ENCODE measurements around the gene PRPF31.

Gene PRPF31

DNA sequence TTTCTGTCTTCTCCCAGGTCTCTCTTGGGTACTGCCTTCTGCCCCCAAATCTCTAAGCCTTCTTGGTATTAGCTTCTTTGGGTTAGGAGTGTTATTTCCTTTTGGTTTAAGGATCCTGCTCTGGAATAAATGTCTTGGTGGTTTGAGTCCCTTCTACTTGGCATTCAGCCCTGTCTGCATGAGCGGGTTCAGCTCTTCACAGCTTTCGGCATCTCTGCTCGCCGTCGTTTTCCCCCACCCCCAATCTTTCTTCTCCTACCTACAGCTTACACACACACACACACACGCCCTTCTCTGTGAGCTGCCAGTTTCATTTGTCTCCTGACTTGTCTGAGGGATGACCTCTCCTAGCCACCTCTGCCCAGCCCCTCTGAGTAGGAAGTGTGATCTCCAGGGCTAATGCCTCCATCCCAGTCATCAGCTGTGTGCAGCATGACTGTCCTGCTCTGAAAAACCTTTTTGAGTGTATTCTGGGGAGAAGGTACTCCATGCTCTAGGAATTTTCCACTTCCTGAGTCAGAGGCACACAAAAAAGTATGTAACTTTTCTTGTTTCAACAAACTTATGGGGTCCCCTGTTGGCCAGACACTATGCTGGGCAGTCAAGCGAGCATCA is 26.7 kb downstream of the PRPF31 start:
- no peak for DNase-seq

DNA sequence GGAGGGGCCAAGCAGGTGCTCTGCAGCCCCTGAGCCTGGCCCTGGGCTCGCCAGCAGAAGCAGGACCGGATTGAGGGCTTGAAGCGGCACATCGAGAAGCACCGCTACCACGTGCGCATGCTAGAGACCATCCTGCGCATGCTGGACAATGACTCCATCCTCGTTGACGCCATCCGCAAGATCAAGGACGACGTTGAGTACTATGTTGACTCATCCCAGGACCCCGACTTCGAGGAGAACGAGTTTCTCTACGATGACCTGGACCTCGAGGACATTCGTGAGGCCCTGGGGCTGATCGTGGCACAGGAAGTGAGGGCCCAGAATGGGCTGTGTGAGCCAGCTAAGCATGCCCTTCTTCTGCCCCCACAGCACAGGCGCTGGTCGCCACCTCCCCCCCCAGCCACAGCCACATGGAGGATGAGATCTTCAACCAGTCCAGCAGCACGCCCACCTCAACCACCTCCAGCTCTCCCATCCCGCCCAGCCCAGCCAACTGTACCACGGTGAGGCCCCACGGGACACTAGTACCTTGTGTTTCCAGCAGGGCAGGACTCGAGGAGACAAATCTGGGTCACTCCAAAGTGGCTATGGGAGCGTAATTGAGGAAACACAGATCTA is 30.1 kb downstream of the PRPF31 start:
- no peak for DNase-seq

DNA sequence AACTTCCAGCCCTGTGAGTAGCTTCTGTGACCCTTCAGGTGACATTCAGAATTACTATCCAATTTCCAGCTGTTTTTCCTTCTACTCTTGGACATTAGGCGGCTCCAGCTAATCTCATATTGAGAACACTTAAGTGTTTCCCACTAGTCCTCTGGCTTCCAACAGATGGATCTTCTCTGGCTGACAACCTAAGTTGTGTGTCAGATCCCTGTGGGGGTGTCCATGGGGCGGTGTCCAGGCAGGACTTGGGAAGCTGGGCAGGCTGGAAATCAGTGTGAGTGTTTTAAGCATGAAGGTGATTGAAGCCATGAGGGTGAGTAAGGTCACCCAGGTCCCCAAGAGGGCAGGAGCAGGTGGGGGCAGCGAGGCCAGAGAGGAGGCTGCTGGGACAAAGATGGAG is 32.1 kb downstream of the PRPF31 start:
- no peak for DNase-seq

DNA sequence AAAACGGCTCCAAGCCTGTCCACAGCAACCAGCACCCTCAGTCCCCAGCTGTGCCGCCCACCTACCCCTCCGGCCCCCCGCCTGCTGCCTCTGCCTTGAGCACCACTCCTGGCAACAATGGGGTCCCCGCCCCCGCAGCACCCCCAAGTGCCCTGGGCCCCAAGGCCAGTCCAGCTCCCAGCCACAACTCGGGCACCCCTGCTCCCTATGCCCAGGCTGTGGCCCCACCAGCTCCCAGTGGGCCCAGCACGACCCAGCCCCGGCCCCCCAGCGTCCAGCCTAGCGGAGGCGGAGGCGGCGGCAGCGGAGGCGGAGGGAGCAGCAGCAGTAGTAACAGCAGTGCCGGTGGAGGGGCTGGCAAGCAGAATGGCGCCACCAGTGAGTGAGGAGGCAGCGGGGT is 32.6 kb downstream of the PRPF31 start:
- no peak for DNase-seq

DNA sequence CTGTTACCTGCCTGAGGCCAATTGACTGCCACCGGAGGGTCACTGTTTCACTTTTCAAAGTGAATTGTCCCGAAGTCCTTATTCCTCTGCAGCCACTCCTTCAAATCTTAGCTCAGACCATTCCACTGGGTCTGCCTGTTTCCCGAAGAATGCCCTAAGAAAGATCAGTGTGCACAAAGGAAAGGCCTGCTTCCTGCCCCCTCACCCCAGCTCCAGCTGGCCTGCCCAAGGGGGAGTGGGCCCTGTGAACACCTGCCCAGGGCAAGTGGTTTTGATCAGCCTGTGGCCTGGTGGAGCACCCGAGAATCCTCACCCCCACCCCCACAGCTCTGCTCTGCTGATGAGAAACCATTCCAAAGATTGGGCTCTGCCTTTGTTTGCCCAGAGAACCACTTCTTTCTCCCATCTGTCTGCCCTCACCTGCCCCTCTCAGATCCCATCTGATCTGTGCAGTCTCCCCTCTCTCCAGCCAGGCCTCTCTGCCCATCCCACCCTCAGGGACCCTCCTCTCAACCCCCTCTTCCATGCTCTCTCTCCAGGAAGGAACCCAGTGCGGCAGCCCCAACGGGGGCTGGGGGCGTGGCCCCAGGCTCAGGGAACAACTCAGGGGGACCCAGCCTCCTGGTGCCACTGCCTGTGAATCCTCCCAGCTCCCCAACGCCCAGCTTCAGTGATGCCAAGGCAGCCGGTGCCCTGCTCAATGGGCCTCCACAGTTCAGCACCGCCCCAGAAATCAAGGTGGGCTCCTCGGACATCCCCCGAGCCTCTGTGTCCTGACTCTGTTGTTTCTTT is 33.7 kb downstream of the PRPF31 start:
- DNase-seq, result no peak

DNA sequence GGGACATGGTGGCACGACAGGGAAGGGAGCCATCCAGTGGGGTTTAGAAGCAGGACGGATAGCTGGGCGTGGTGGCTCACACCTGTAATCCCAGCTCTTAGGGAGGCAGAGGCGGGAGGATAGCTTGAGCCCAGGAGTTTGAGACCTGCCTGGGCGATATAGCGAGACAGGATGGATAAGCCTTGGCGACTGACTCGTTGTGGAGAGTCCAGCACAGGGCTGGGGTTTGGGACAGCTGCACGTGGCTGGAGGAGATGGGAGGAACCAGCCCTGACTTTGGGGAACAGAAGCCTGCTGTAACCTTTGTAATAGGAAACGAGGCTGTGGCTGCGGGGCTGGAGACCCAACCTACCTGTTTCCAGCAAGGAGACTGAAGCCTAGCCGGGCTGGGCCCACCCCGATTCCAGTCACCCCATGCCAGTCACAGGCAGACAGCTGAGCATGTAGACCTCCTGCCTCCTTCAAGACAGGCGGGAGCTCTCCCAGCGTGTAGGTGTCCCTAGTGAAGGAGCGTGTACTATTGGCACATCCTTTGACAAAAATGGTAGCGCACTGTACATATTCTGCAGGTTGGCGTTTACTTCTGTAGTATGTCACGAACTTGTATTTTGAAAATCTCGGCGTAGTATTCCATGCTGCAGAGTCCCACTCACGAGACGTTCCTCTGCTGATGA is 35.9 kb downstream of the PRPF31 start:
- DNase-seq, result no peak

DNA sequence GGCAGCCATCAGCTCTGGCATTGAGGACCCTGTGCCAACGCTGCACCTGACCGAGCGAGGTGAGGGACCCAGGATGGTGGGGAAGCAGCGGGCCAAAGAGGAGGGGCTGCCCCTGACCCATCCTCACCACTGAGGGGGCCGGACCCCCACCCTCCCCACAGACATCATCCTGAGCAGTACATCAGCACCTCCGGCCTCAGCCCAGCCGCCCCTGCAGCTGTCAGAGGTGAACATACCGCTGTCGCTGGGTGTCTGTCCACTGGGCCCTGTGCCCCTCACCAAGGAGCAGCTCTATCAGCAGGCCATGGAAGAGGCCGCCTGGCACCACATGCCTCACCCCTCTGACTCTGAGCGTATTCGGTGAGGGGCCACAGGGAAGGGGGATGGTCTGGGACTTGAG is 36.7 kb downstream of the PRPF31 start:
- no peak for DNase-seq

DNA sequence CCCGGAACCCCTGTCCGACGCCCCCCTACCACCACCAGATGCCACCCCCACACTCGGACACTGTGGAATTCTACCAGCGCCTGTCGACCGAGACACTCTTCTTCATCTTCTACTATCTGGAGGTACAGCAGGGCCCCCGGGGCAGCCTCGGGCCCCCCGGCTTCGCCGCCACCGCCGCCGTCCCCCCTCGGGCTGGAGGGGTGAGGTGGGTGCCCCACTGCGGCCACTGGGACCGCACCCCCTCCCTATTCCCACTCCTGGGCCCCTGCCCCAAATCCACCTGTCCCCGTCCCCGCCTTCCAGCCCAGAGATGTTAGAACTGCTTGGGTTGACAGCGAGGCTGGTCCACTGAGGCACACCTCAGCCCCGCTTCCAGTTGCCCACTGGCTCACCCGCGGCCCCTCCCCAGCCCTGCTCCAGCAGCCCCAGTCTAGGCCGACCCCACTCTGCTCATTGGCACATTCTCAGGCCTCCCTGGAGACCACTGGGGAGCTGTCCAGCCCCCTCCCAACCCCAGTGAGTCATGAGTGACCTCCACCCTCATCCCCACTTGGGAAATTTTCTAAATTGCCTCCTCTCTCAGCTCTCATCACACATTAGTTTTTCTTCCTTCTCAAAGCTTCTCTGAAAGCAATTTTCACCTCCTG is 37.4 kb downstream of the PRPF31 start:
- no peak for DNase-seq

DNA sequence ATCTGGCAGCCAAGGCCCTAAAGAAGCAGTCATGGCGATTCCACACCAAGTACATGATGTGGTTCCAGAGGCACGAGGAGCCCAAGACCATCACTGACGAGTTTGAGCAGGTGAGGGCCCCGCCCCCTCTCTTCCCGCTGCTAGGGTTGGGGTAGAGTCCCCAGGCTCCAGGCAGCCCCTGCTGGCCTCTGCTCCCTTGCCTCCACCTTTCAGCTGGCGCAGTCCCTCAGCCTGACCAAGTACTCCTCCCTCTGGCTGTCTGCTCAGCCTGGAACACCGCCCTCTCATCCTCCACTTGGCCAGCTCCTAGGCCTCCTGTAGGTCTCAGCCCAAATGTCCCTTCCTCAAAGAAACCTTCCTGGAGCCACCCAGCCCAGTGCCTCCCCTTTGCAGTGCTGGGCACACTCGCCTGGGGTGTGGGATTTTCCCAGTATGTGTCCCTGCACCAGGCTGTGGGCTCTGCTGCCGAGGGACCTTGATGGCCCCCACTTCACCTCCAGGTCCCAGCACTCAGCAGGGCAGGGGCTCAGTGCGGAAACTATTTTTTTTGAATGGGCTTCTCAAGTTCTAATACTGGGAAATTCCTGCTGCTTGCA is 38.3 kb downstream of the PRPF31 start:
- DNase-seq, result no peak

DNA sequence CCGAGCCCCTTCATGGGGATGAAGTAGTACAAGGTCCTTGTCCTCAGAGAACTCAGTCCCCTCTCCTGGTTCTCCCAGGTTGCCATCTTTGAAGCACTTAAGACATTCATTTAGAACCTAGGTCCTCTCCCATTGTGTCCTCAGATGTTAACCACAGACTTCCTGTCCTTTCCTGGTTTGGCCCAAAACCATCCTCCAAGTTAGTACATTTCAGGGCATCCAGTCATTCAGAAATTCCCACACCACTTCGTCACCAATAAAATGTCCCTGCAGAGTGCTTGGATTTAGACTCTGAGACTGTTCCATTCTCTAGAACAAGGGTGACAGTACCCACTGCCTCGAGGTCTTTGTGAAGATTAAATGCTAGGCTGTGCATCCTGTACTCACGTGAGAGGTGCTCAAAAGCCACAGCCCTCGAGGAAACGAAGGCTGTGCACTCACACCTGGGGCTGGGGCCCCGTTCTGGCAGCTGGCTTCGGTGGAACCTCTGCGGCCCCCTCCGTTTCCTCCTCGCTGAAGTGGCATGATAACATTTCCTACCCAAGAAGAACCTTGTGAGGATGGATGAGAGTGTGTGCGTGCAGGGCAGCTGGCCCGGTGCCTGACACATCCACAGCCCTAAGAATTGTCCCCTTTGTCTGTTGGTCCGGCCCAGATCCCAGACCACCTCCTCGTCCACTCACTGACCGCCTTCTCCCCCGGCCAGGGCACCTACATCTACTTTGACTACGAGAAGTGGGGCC is 39.2 kb downstream of the PRPF31 start:
- DNase-seq, result no peak

DNA sequence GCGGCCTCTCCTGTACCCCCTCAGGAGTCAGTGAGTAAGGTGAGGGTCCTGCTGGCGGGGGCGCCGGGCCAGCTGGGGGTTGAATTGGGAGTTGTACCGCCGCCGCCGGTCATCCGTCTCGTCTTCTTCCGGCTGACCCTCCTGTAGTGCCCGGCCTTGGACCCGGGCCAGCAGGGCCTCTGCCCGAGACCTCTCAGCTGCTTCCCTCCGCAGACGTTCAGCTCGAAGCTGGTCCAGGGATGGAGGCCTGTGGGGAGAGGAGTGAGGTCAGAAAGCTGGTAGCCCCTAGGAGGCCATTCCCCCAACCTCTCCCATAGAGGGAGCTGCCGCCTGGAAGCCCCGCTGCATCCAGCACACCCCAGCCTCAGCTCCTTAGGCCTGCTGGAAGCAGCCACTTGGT is 40.1 kb downstream of the PRPF31 start:
- DNase-seq, result no peak

DNA sequence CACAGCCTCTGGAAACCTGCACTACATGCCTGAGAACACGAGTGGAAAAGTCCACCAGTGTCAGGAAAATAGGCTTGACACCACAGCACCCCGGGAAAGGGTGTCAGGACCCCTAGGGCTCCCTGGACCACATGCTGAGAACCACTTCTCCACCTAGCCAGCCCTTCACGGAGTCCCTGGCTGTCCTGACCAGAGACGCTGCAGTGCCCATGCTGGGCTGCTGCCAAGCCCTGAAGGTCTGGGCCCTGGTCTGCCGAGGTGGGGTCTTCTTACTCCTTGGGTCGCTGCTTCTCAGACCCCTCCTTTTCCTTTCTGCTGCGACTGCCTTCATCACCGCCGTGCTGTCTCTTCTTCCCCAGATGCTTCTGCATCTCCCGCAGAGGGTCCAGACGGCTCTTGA is 40.9 kb downstream of the PRPF31 start:
- no peak for DNase-seq

DNA sequence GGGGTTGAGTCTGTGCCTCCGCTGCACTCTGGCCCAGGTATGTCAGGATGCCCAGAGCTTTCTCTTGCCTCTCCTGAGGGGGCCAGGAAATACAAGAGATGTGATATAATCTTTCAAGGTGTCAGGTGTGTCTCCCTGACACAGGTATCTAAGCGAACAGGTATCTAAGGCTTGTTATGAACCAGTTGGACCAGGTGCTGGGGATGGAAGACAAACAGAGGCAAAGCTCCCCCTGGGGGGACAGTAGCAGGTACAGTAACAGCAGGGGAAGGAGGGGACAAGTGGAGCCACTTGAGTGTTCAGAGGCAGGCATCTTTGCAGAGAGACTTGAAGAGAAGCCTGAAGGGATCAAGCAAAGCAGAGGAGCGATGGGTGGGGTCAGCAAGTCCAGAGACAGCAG is 41.4 kb downstream of the PRPF31 start:
- no peak for DNase-seq

DNA sequence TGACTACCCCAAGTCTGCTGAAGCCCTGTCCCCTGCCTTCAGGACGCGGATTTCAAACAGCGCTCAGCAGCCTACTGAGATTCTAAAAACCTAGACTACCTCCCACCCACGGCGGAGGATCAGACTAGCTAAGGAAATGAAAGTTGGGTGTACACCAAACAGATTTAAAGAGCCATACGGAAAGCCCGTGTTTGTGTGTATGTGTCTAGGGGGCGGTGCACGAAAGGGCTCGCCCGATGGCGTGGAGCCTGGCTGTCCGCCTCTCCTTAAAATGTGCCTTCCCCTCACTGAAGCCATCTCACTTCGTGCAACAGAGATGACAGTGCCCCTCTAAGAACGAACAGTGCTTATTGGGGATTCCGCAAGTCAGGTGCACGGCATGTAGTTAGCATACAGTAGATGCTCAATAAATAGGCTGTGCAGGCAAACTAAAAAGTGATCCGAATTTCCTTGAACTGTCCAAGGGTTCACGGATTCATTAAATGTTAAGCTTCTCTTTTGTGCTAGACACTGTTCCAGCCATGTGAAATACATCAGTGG is 43.3 kb downstream of the PRPF31 start:
- peak; percentile 38 to 48 for DNase-seq

DNA sequence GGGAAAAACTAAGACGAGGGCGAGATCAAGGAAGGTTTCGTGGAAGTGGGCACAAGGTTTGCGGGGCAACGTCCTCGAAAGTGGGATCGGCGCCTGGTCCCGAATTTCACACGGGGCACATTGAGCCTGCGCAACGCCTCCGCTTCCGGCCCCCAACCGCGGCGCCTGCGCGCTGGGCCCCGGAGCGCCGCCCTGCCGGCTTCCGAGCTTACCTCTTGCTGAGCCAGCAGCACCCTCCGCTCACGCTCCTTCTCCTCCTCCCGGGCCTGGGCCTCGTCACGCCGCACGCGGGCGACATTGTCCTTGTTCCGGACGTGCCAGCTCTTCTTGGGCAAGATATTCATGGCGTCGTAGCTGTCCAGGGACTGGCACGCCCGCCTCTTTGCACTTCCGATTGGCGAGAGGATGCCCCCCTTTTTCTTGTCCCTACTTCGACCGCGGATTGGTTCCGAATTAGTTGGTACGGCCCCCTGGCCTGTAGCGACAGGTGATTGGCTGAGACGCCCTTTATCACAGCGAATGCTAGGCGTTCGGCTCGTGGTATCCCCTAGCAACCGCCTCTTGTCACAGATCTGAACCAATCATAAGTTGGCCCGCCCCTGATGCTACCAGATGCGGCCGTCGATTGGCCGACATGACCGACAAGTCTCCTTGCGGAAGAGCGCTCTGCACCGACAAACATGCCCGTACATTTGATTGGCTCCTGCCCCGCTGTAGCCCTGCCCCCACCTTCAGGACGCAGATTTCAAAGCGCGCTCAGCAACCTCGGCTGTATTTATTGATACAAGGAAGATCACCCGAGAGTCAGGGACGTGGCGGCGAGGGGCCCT is 44.0 kb downstream of the PRPF31 start, which contains the start of gene LENG1:
Gene LENG1 (minus strand): TSS at position 370 of the 830 bp plus-strand sequence. CDS start 26 bp downstream, at position 344.
- peak; percentile 100 for DNase-seq

DNA sequence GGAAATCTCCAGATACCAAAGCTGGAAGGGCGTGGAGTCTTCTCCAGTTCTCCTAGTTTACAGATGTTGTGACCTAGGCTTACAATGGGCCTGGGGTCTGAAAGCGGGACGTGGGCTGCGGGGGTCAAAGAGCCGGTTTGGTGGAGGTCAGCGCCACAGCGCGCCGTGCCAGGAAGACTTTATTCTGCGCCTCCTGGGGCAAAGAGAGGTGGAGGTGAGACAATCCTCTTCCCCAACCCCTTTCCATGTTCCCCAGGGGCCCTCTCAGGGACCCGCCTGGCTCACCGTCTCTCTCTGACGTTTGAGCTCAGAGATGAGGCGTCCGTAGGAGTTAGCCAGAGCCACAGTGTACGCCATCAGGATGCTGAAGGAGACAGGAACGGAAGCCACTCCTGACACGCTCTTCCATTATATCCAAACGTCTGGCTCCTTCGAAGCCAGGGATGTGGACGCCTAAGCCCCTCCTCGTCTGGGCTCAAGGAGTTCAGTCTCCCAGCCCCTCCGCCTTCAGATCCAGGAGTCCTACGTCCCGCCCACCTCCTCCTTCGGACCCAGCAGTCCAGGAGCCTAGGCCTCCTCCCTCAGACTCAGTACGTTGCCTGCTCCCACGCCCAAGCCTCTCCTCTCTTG is 44.7 kb downstream of the PRPF31 start:
- DNase-seq, result peak in 1 of 2 donors; percentile 3

DNA sequence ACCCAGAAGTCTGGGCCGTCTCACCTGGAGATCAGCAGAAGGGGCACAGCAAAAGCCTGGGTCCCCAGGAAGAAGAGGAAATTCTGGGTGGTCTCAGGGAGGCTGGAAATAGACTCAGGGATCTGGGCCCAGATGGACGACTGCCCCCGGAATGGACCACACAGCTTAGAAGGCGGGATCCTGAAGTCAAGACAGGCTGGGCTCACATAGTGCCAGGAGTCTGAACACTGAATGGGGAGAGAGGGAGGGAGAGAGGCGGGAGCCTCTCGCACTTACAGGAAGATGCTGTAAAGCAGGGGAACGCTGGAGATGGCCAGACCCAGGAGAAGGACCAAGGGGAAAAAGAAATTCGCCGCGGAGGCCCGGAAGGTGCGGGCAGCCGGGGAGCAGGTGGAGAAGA is 45.3 kb downstream of the PRPF31 start:
- no peak for DNase-seq

DNA sequence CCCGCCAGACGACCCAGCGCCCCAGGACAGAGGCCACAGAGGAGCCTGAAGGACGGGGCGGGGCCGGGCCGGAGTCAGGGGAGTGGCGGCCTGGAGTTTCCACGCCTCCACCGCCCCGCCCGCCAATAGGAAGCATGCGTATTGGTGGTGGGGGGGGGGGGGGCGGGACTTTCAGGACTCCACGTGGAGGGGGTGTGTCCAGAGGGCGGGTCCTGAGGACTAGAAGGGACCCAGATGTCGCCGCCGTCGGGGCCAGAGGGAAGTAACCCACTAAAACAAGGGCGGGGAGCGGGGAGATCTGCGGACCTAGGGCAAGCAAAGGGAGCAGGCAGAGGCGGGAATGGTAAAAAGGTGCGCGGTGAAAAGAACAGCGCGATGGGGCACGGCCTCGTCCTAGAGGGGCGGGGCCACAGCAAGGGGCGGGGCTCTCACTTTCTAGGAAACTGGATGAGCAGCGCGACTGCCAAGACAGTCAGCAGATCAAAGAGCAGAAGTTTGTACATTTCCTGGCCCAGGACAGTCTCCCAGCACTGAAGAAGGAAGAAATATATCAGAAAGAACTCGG is 46.8 kb downstream of the PRPF31 start:
- peak; percentile 86 to 92 for DNase-seq

DNA sequence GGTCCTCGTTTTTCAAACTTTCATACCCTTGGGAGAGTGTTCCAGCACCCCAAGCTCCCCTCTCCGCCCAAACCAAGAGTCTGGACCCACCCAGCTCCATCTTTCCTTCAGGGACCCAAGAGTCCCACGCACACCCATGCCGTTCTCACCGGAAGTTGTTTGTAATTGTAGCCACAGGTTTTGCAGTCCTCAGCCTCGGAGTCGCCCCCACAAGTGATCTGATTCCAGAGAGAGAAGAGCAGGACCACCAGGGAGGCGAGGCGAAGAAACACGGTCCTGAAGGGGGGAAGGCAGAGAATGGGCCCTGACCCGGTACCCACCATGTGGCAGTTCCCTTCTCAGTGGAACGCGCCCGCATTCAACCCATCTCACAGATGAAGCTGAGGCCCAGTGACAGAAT is 47.3 kb downstream of the PRPF31 start:
- no peak for DNase-seq
